Measurements from ENCODE around the gene TNKS1BP1. TPM values are rescaled to one million over a fixed set of nuclear protein-coding genes. Genes with fewer than 3 reads are reported as not detected.

Gene TNKS1BP1
- total RNA-seq, 1 experiment from 2014 or later = 218 TPM

GRCh38 chr11:57305523-57305922 is 19.2 kb downstream of the TNKS1BP1 start:
- H3K79me2 ChIP-seq (ENCODE audit: low read depth) = peaks cover 50% of the 10 kb centered on the region
- H3K4me2 ChIP-seq = no peak overlapping the region
- peaks cover 30% of the 10 kb centered on the region for H3K36me3 ChIP-seq (ENCODE audit: low read depth)
- POLR2A ChIA-PET (ENCODE audit: unreplicated experiment) = no interaction called here
- H3K27me3 ChIP-seq (ENCODE audit: insufficient read depth, low read depth) = no peaks in the 10 kb centered on the region
- no peaks in the 10 kb centered on the region for H3K9me3 ChIP-seq (ENCODE audit: insufficient read depth, low read depth)
- peaks cover 33% of the 10 kb centered on the region for H3K4me1 ChIP-seq (replicated peaks; ENCODE audit: insufficient read depth)
- no peak overlapping the region for H2AFZ ChIP-seq
- H3K27ac ChIP-seq = no peak overlapping the region
- intact Hi-C loops (cut with micrococcal nuclease; ENCODE audit: unreplicated experiment) = no loop called here
- no peak for TF ChIP-seq EZH2 (IDR thresholded peaks at IDR 0.05; ENCODE audit: low read depth)
- no peak for TF ChIP-seq CTCF (conservative IDR thresholded peaks at IDR 0.05)
- H3F3A ChIP-seq (ENCODE audit: insufficient read depth, low read depth) = peaks cover 24% of the 10 kb centered on the region; the same call in 1 of the 2 replicates
- no TSS peak for BruUV-seq (replicated peaks)
- no peak for DNase-seq
- H4K20me1 ChIP-seq (ENCODE audit: insufficient read depth) = peaks cover 39% of the 10 kb centered on the region
- H3K9me2 ChIP-seq (ENCODE audit: insufficient read depth) = no peaks in the 10 kb centered on the region
- H3K4me3 ChIP-seq = no peak overlapping the region
- CTCF ChIA-PET = no interaction called here

GRCh38 chr11:57303990-57304579 is 20.7 kb downstream of the TNKS1BP1 start:
- Histone ChIP-seq H2AFZ (no peak overlapping the region), H3K9me2 (ENCODE audit: insufficient read depth) (no peaks in the 10 kb centered on the region), H3K9me3 (ENCODE audit: insufficient read depth, low read depth) (peaks cover 1% of the 10 kb centered on the region; the same call in 1 of the 2 replicates), H3K79me2 (ENCODE audit: low read depth) (peaks cover 36% of the 10 kb centered on the region), H3K4me2 (no peak overlapping the region), H3K27ac (no peak overlapping the region), H3K4me1 (replicated peaks; ENCODE audit: insufficient read depth) (peaks cover 20% of the 10 kb centered on the region), H3F3A (ENCODE audit: insufficient read depth, low read depth) (peaks cover 16% of the 10 kb centered on the region; the same call in 1 of the 2 replicates), H3K4me3 (no peak overlapping the region), H4K20me1 (ENCODE audit: insufficient read depth) (peaks cover 34% of the 10 kb centered on the region), H3K36me3 (ENCODE audit: low read depth) (peaks cover 35% of the 10 kb centered on the region), H3K27me3 (ENCODE audit: insufficient read depth, low read depth) (no peaks in the 10 kb centered on the region)
- no TSS peak for BruUV-seq (replicated peaks)
- intact Hi-C loops (cut with micrococcal nuclease; ENCODE audit: unreplicated experiment) = no loop called here
- ChIA-PET CTCF (interaction anchor here (0.6 to 0.7 kb wide), 2 partner anchors 10 to 18 kb away, joined by 3 to 7 read pairs; no protein-coding TSS in a partner anchor), POLR2A (ENCODE audit: unreplicated experiment) (interaction anchor here (0.5 to 0.7 kb wide), 3 partner anchors 15 to 18 kb away, joined by 3 to 8 read pairs (median 5); no protein-coding TSS in a partner anchor)
- TF ChIP-seq EZH2 (IDR thresholded peaks at IDR 0.05; ENCODE audit: low read depth) (no peak), CTCF (conservative IDR thresholded peaks at IDR 0.05) (no peak)
- DNase-seq = peak in 1 of 2 experiments; percentile 29

- Histone ChIP-seq H3K4me2 (no peak overlapping the region), H3F3A (ENCODE audit: insufficient read depth, low read depth) (peaks cover 18% of the 10 kb centered on the region), H3K36me3 (ENCODE audit: low read depth) (peaks cover 38% of the 10 kb centered on the region), H2AFZ (no peak overlapping the region), H3K79me2 (ENCODE audit: low read depth) (peaks cover 30% of the 10 kb centered on the region), H3K27me3 (ENCODE audit: insufficient read depth, low read depth) (no peaks in the 10 kb centered on the region), H3K27ac (no peak overlapping the region), H3K4me1 (replicated peaks; ENCODE audit: insufficient read depth) (peaks cover 14% of the 10 kb centered on the region), H4K20me1 (ENCODE audit: insufficient read depth) (peaks cover 34% of the 10 kb centered on the region), H3K4me3 (no peak overlapping the region), H3K9me3 (ENCODE audit: insufficient read depth, low read depth) (peaks cover 4% of the 10 kb centered on the region; the same call in 1 of the 2 replicates), H3K9me2 (ENCODE audit: insufficient read depth) (no peaks in the 10 kb centered on the region)
- CTCF ChIA-PET = interaction anchor here (0.7 kb wide), 1 partner anchor 19 kb away, joined by 3 read pairs; no protein-coding TSS in a partner anchor
- BruUV-seq (replicated peaks) = no TSS peak
- no peak for DNase-seq
- TF ChIP-seq EZH2 (IDR thresholded peaks at IDR 0.05; ENCODE audit: low read depth) (no peak), CTCF (conservative IDR thresholded peaks at IDR 0.05) (no peak)
- POLR2A ChIA-PET (ENCODE audit: unreplicated experiment) = interaction anchor here (0.5 kb wide), 1 partner anchor 23 kb away, joined by 9 read pairs; no protein-coding TSS in a partner anchor
- intact Hi-C loops (cut with micrococcal nuclease; ENCODE audit: unreplicated experiment) = no loop called here
These were observed 21.3 kb downstream of the TNKS1BP1 start for GRCh38 chr11:57303280-57303989.

Measured in PC-9 (cell line).